Gastrocnemius medialis (tissue), 4 donors: ENCODE measurements around the gene RBPJ. TPM values are rescaled to one million over a fixed set of nuclear protein-coding genes. Genes with fewer than 3 reads are reported as not detected.

Source experiments
- ATAC-seq, 2 donors: fragments of 150-250 bp; one replicate each; pipeline ENCODE4 v1.9.1; 2016
- DNase-seq, 2 donors: peaks; one replicate each; pipeline ENCODE4 v3.0.0-alpha.2; 2019
- H3K27ac ChIP-seq, 4 donors: fragments of 200-600 bp; sonication (generic); 1 replicate in 1 of 4; 2 replicates in 3 of 4; pipeline ENCODE4 v1.5.1; 2016 to 2018; ENCODE audit warnings: mild to moderate bottlenecking in 2 of 4, moderate library complexity in 1 of 4
- H3K27me3 ChIP-seq, 3 donors: fragments of 200-600 bp; sonication (generic) in 2 of 3; 1 replicate in 1 of 3; 2 replicates in 2 of 3; pipeline versions ENCODE4 v1.5.1 to v1.6.0; 2016 to 2019; ENCODE audit warnings: mild to moderate bottlenecking in 1 of 3, moderate library complexity in 1 of 3
- H3K36me3 ChIP-seq, 2 donors: fragments of 200-600 bp; sonication (generic) in 1 of 2; one replicate each; pipeline ENCODE4 v1.5.1; 2017 to 2018
- H3K4me1 ChIP-seq, 2 donors: fragments of 200-600 bp; sonication (generic) in 1 of 2; one replicate each; pipeline ENCODE4 v1.5.1; 2016 to 2017; ENCODE audit warnings: mild to moderate bottlenecking in 2 of 2
- H3K4me3 ChIP-seq, 4 donors: fragments of 200-600 bp; sonication (generic) in 3 of 4; 1 replicate in 1 of 4; 2 replicates in 3 of 4; pipeline ENCODE4 v1.5.1; 2016 to 2019; ENCODE audit warnings: mild to moderate bottlenecking in 2 of 4
- H3K9me3 ChIP-seq, 3 donors: fragments of 200-600 bp; sonication (generic) in 2 of 3; 1 replicate in 1 of 3; 2 replicates in 2 of 3; pipeline ENCODE4 v1.5.1; 2016 to 2019
- CTCF ChIP-seq, 5 experiments: fragments of 450-650 bp in 3 of 5; fragments of 200-600 bp in 2 of 5; sonication (generic) in 2 of 5; IDR thresholded peaks in 4 of 5; conservative IDR thresholded peaks in 1 of 5; 1 replicate in 4 of 5; 2 replicates in 1 of 5; pipeline ENCODE4 v1.5.1; 2016 to 2019; ENCODE audit warnings: antibody characterized with exemption in 5 of 5, mild to moderate bottlenecking in 3 of 5, moderate library complexity in 3 of 5
- POLR2A ChIP-seq, 2 donors: fragments of 450-650 bp; IDR thresholded peaks; one replicate each; pipeline ENCODE4 v1.6.1; 2017; ENCODE audit warnings: antibody characterized with exemption in 2 of 2, mild to moderate bottlenecking in 2 of 2, moderate library complexity in 2 of 2
- in situ Hi-C, 4 donors: fragments of 200-750 bp; cut with MboI; loops; one replicate each; pipeline versions ENCODE4 v1.15.0 to v1.8.0; 2017; ENCODE audit warnings: low sequenced_read_pairs in 4 of 4
- intact Hi-C: fragments of 100-400 bp; cut with DNase I; formaldehyde crosslinking; loops from one replicate; pipeline ENCODE4 v1.15.1; 2023; ENCODE audit warnings: low total_unique reads
- total RNA-seq, 4 donors: library from RNA; depleted of rRNA; stranded (reverse); fragments of >200 nt; gene quantifications; one replicate each; pipeline versions ENCODE4 v1.1.0 to v1.2.3, GENCODE V29; 2016

Gene RBPJ
- total RNA-seq, 4 donors from 2014 or later: 22.8 to 73.3 (median 37.1) TPM

GRCh38 chr4:26300314-26301307, 20.2 kb upstream of the RBPJ start:
- intact Hi-C loops: no loop called here
- DNase-seq (no peak), ATAC-seq (no peak)
- H3K9me3 ChIP-seq: no peaks in the 10 kb centered on the region
- no peaks in the 10 kb centered on the region for H3K27me3 ChIP-seq
- H3K4me1 ChIP-seq: no peaks in the 10 kb centered on the region
- no peak for TF ChIP-seq CTCF (IDR thresholded peaks at IDR 0.05 in 4 of 5, conservative IDR thresholded peaks at IDR 0.05 in 1 of 5)
- TF ChIP-seq POLR2A (IDR thresholded peaks at IDR 0.05): no peak
- H3K36me3 ChIP-seq: no peaks in the 10 kb centered on the region
- H3K27ac ChIP-seq: no peak overlapping the region
- in situ Hi-C loops: loop anchor here in 2 of 4 donors (25.0 kb wide), 1 partner anchor 562 kb away; the partner anchor contains the start of gene STIM2 (in 2 of the 2)
- no peak overlapping the region for H3K4me3 ChIP-seq

- Histone ChIP-seq H3K9me3 (no peaks in the 10 kb centered on the region), H3K4me3 (no peak overlapping the region), H3K27ac (no peak overlapping the region), H3K4me1 (no peaks in the 10 kb centered on the region), H3K27me3 (no peaks in the 10 kb centered on the region), H3K36me3 (no peaks in the 10 kb centered on the region)
- DNase-seq (no peak), ATAC-seq (no peak)
- TF ChIP-seq CTCF (IDR thresholded peaks at IDR 0.05 in 4 of 5, conservative IDR thresholded peaks at IDR 0.05 in 1 of 5): no peak
- no peak for TF ChIP-seq POLR2A (IDR thresholded peaks at IDR 0.05)
- in situ Hi-C loops (loop anchor here in 2 of 4 donors (25.0 kb wide), 1 partner anchor 560 kb away; the partner anchor contains the start of gene STIM2 (in 2 of the 2)), intact Hi-C loops (no loop called here)
Measured at GRCh38 chr4:26302031-26302899, 18.5 kb upstream of the RBPJ start.

- in situ Hi-C loops: loop anchor here in 2 of 4 donors (25.0 kb wide), 1 partner anchor 559 kb away; the partner anchor contains the start of gene STIM2 (in 2 of the 2)
Measured at GRCh38 chr4:26303008-26303407, 17.8 kb upstream of the RBPJ start.

More at GRCh38 chr4:26303008-26303407, 17.8 kb upstream of the RBPJ start:
- H3K27ac ChIP-seq: no peak overlapping the region
- no peak overlapping the region for H3K4me3 ChIP-seq
- intact Hi-C loops: no loop called here
- H3K27me3 ChIP-seq: no peaks in the 10 kb centered on the region
- no peaks in the 10 kb centered on the region for H3K4me1 ChIP-seq
- H3K9me3 ChIP-seq: no peaks in the 10 kb centered on the region
- no peak for TF ChIP-seq CTCF (IDR thresholded peaks at IDR 0.05 in 4 of 5, conservative IDR thresholded peaks at IDR 0.05 in 1 of 5)
- no peak for TF ChIP-seq POLR2A (IDR thresholded peaks at IDR 0.05)
- H3K36me3 ChIP-seq: no peaks in the 10 kb centered on the region
- DNase-seq (no peak), ATAC-seq (no peak)
